HEK293 (cell line): Measurements from ENCODE around the gene UBE4B.

Experiments used
- CTCF ChIA-PET: fragments of 350-600 bp; formaldehyde crosslinking; extraction: SDS; loops from one replicate; lab custom pipeline; 2021; ENCODE audit warnings: antibody characterized with exemption; lab: Yijun Ruan, JAX
- POLR2A ChIA-PET: fragments of 300-600 bp; formaldehyde crosslinking; extraction: SDS; loops from one replicate; lab custom pipeline; 2020; ENCODE audit warnings: antibody characterized with exemption, inconsistent platforms; lab: Yijun Ruan, JAX
- H3K27ac ChIP-seq: fragments of 200-500 bp; sonication (Bioruptor generic); 2 replicates; pipeline ENCODE4 v1.5.1; 2014; ENCODE audit warnings: low read depth, low read length, control low read depth, inconsistent platforms; ENCODE audit errors: extremely low read depth
- H3K36me3 ChIP-seq, 2 experiments: fragments of 200-500 bp in 1 of 2; sonication (Bioruptor generic) in 1 of 2; 1 replicate in 1 of 2; 2 replicates in 1 of 2; pipeline ENCODE4 v1.5.1; 2014 to 2017; ENCODE audit warnings: inconsistent platforms in 2 of 2, low read length in 2 of 2; ENCODE audit not compliant: control insufficient read depth in 2 of 2, insufficient read depth in 1 of 2
- H3K4me1 ChIP-seq: fragments of 200-500 bp; sonication (Bioruptor generic); 2 replicates; pipeline ENCODE4 v1.5.1; 2014; ENCODE audit warnings: mild to moderate bottlenecking, low read length, inconsistent platforms; ENCODE audit not compliant: control insufficient read depth, insufficient read depth
- H3K4me3 ChIP-seq: 2 replicates; pipeline ENCODE4 v1.5.1; 2011; ENCODE audit warnings: low read depth, mild to moderate bottlenecking, control low read depth, low read length, moderate library complexity
- H3K9me3 ChIP-seq: fragments of 200-500 bp; sonication (Bioruptor generic); 2 replicates; pipeline ENCODE4 v1.5.1; 2014; ENCODE audit warnings: low read depth, low read length, inconsistent platforms; ENCODE audit not compliant: control insufficient read depth, insufficient read depth
- AEBP2 ChIP-seq: fragments of 450-650 bp; formaldehyde crosslinking; IDR thresholded peaks from 2 replicates; pipeline ENCODE4 v1.5.1; 2016; ENCODE audit warnings: missing biosample characterization, missing genetic modification characterization, borderline replicate concordance
- FEZF1 ChIP-seq: fragments of 450-650 bp; formaldehyde crosslinking; IDR thresholded peaks from 2 replicates; pipeline ENCODE4 v1.5.1; 2016; ENCODE audit warnings: missing biosample characterization, missing genetic modification characterization
- INSM2 ChIP-seq: fragments of 450-650 bp; formaldehyde crosslinking; IDR thresholded peaks from 2 replicates; pipeline ENCODE4 v1.5.1; 2016; ENCODE audit warnings: missing biosample characterization, missing genetic modification characterization
- MZF1 ChIP-seq: fragments of 450-650 bp; formaldehyde crosslinking; IDR thresholded peaks from 2 replicates; pipeline ENCODE4 v1.5.1; 2017; ENCODE audit warnings: missing biosample characterization, missing genetic modification characterization, borderline replicate concordance
- PRDM4 ChIP-seq: fragments of 450-650 bp; formaldehyde crosslinking; IDR thresholded peaks from 2 replicates; pipeline ENCODE4 v1.5.1; 2017; ENCODE audit warnings: missing biosample characterization, missing genetic modification characterization
- PRDM6 ChIP-seq: fragments of 450-650 bp; formaldehyde crosslinking; IDR thresholded peaks from 2 replicates; pipeline ENCODE4 v1.5.1; 2017; ENCODE audit warnings: missing biosample characterization, missing genetic modification characterization
- SP2 ChIP-seq: fragments of 450-650 bp; formaldehyde crosslinking; IDR thresholded peaks from 2 replicates; pipeline ENCODE4 v1.5.1; 2016; ENCODE audit warnings: missing biosample characterization, missing genetic modification characterization
- ZBTB1 ChIP-seq: fragments of 450-650 bp; formaldehyde crosslinking; IDR thresholded peaks from 2 replicates; pipeline ENCODE4 v1.5.1; 2016; ENCODE audit warnings: missing biosample characterization, missing genetic modification characterization
- ZBTB44 ChIP-seq: fragments of 450-650 bp; IDR thresholded peaks from 2 replicates; pipeline ENCODE4 v1.5.1; 2018; ENCODE audit warnings: missing biosample characterization, mild to moderate bottlenecking, missing genetic modification characterization
- ZNF10 ChIP-seq: fragments of 450-650 bp; formaldehyde crosslinking; IDR thresholded peaks from 2 replicates; pipeline ENCODE4 v1.5.1; 2017; ENCODE audit warnings: missing biosample characterization, missing genetic modification characterization
- ZNF132 ChIP-seq: fragments of 450-650 bp; formaldehyde crosslinking; IDR thresholded peaks from 2 replicates; pipeline ENCODE4 v1.5.1; 2017; ENCODE audit warnings: missing biosample characterization, missing genetic modification characterization, borderline replicate concordance
- ZNF19 ChIP-seq: fragments of 450-650 bp; formaldehyde crosslinking; IDR thresholded peaks from 2 replicates; pipeline ENCODE4; 2016; ENCODE audit warnings: missing biosample characterization, missing genetic modification characterization, low read depth
- ZNF211 ChIP-seq: fragments of 450-650 bp; formaldehyde crosslinking; IDR thresholded peaks from 2 replicates; pipeline ENCODE4 v1.5.1; 2016; ENCODE audit warnings: low read depth, missing biosample characterization, missing genetic modification characterization
- ZNF24 ChIP-seq: fragments of 450-650 bp; formaldehyde crosslinking; IDR thresholded peaks from 2 replicates; pipeline ENCODE4 v1.5.1; 2016; ENCODE audit warnings: missing biosample characterization, missing genetic modification characterization
- ZNF354C ChIP-seq: fragments of 450-650 bp; formaldehyde crosslinking; IDR thresholded peaks from 2 replicates; pipeline ENCODE4 v1.5.1; 2016; ENCODE audit warnings: missing biosample characterization, missing genetic modification characterization, low read depth, borderline replicate concordance
- ZNF37A ChIP-seq: fragments of 450-650 bp; IDR thresholded peaks from 2 replicates; pipeline ENCODE4 v1.5.1; 2018; ENCODE audit warnings: missing biosample characterization, missing genetic modification characterization
- ZNF394 ChIP-seq: fragments of 450-650 bp; formaldehyde crosslinking; IDR thresholded peaks from 2 replicates; pipeline ENCODE4 v1.5.1; 2016; ENCODE audit warnings: missing biosample characterization, missing genetic modification characterization, mild to moderate bottlenecking, moderate library complexity, borderline replicate concordance
- ZNF501 ChIP-seq: fragments of 450-650 bp; formaldehyde crosslinking; IDR thresholded peaks from 2 replicates; pipeline ENCODE4 v1.5.1; 2016; ENCODE audit warnings: missing biosample characterization, missing genetic modification characterization
- ZNF529 ChIP-seq: fragments of 450-650 bp; formaldehyde crosslinking; IDR thresholded peaks from 2 replicates; pipeline ENCODE4 v1.5.1; 2017; ENCODE audit warnings: missing genetic modification characterization, missing biosample characterization; ENCODE audit not compliant: insufficient replicate concordance
- ZNF544 ChIP-seq: fragments of 450-650 bp; formaldehyde crosslinking; IDR thresholded peaks from 2 replicates; pipeline ENCODE4 v1.5.0; 2017; ENCODE audit warnings: missing biosample characterization, missing genetic modification characterization
- ZNF560 ChIP-seq: fragments of 450-650 bp; formaldehyde crosslinking; IDR thresholded peaks from 2 replicates; pipeline ENCODE4 v1.5.1; 2017; ENCODE audit warnings: missing biosample characterization, missing genetic modification characterization, borderline replicate concordance
- ZNF654 ChIP-seq: fragments of 450-650 bp; formaldehyde crosslinking; IDR thresholded peaks from 2 replicates; pipeline ENCODE4 v1.5.1; 2016; ENCODE audit warnings: low read depth, missing biosample characterization, missing genetic modification characterization
- ZNF701 ChIP-seq: fragments of 450-650 bp; formaldehyde crosslinking; IDR thresholded peaks from 2 replicates; pipeline ENCODE4 v1.5.1; 2016; ENCODE audit warnings: missing biosample characterization, missing genetic modification characterization
- ZNF791 ChIP-seq: fragments of 450-650 bp; formaldehyde crosslinking; IDR thresholded peaks from 2 replicates; pipeline ENCODE4 v1.5.1; 2016; ENCODE audit warnings: missing biosample characterization, missing genetic modification characterization
- ZNF843 ChIP-seq: fragments of 450-650 bp; formaldehyde crosslinking; IDR thresholded peaks from 2 replicates; pipeline ENCODE4 v1.5.1; 2016; ENCODE audit warnings: missing biosample characterization, missing genetic modification characterization

Gene UBE4B

GRCh38 chr1:10052347-10052746 lies 19.6 kb downstream of the UBE4B start:
- Histone ChIP-seq H3K27ac (no peak overlapping the region), H3K4me1 (0 out of 2 replicates have a peak, but pooled peaks cover 2% of the 10 kb centered on the region), H3K4me3 (no peak overlapping the region), H3K9me3 (no peaks in the 10 kb centered on the region), H3K36me3 (peaks cover 0 to 2% of the 10 kb centered on the region in 2 experiments; a peak in 1 of 3 replicates)
- ChIA-PET POLR2A (no interaction called here), CTCF (no interaction called here)
- TF ChIP-seq ZNF501 (tag by site-specific recombination) (no peak), ZNF654 (no peak), INSM2 (no peak), FEZF1 (no peak), ZNF701 (no peak), ZNF10 (tag by site-specific recombination) (no peak), ZNF791 (no peak), ZBTB44 (tag by site-specific recombination) (no peak)

GRCh38 chr1:10054465-10054864 lies 21.7 kb downstream of the UBE4B start:
- 0 out of 2 replicates have a peak, but pooled peaks cover 2% of the 10 kb centered on the region for H3K4me1 ChIP-seq
- no peak overlapping the region for H3K4me3 ChIP-seq
- CTCF ChIA-PET, result no interaction called here
- peaks cover 0 to 2% of the 10 kb centered on the region in 2 experiments; a peak in 1 of 3 replicates for H3K36me3 ChIP-seq
- no peak overlapping the region for H3K27ac ChIP-seq
- TF ChIP-seq ZNF394 (no peak), ZNF501 (tag by site-specific recombination) (no peak), ZNF560 (tag by site-specific recombination) (no peak), ZNF544 (tag by site-specific recombination) (no peak), PRDM4 (no peak), ZNF24 (tag by site-specific recombination) (no peak), ZNF19 (tag by site-specific recombination) (no peak), ZNF529 (tag by site-specific recombination) (no peak), ZNF132 (no peak)
- no peaks in the 10 kb centered on the region for H3K9me3 ChIP-seq
- POLR2A ChIA-PET, result no interaction called here

GRCh38 chr1:10056599-10056987 lies 23.8 kb downstream of the UBE4B start:
- ChIA-PET CTCF (no interaction called here), POLR2A (no interaction called here)
- H3K36me3 ChIP-seq, result no peaks in the 10 kb centered on the region
- no peak overlapping the region for H3K4me3 ChIP-seq
- no peaks in the 10 kb centered on the region for H3K9me3 ChIP-seq
- no peak overlapping the region for H3K27ac ChIP-seq
- 0 out of 2 replicates have a peak, but pooled peaks cover 2% of the 10 kb centered on the region for H3K4me1 ChIP-seq
- no peak for TF ChIP-seq ZNF211 (tag by site-specific recombination)
- no peak for TF ChIP-seq MZF1 (tag by site-specific recombination)
- no peak for TF ChIP-seq ZNF354C (tag by site-specific recombination)
- no peak for TF ChIP-seq ZNF843 (tag by site-specific recombination)
- TF ChIP-seq PRDM6 (tag by site-specific recombination), result no peak
- TF ChIP-seq ZNF37A (tag by site-specific recombination), result no peak
- TF ChIP-seq ZNF791, result no peak
- no peak for TF ChIP-seq SP2 (tag by site-specific recombination)
- TF ChIP-seq ZBTB1 (tag by site-specific recombination), result no peak
- TF ChIP-seq AEBP2, result no peak
